Posterior vena cava (tissue), 2 donors: ENCODE data around the gene INO80E. TPM values are rescaled to one million over a fixed set of nuclear protein-coding genes. Genes with fewer than 3 reads are reported as not detected.

Experiments
- DNase-seq: peaks from one replicate; pipeline ENCODE4 v3.0.0-alpha.2; 2020; ENCODE audit warnings: low spot score
- intact Hi-C, 2 donors: fragments of 100-400 bp; cut with DNase I; formaldehyde crosslinking; loops; one replicate each; pipeline versions ENCODE4 v1.14.1 to v1.14.2; 2022 to 2023
- total RNA-seq, 2 donors: library from RNA; stranded (reverse); fragmentation: NEBNext Ultra II Directional; extraction: Animal tissue kit (Norgen Biotek cat#: 25700); gene quantifications; one replicate each; pipeline ENCODE4 v1.2.1, GENCODE V29; 2021
- donor health status: DM: yes; HTN: yes; CAD: no.
- donor health status: DM: yes; HTN: yes; CAD: no.

INO80E gene
- total RNA-seq, 2 donors from 2014 or later, result 42.2 to 46.0 TPM

DNA sequence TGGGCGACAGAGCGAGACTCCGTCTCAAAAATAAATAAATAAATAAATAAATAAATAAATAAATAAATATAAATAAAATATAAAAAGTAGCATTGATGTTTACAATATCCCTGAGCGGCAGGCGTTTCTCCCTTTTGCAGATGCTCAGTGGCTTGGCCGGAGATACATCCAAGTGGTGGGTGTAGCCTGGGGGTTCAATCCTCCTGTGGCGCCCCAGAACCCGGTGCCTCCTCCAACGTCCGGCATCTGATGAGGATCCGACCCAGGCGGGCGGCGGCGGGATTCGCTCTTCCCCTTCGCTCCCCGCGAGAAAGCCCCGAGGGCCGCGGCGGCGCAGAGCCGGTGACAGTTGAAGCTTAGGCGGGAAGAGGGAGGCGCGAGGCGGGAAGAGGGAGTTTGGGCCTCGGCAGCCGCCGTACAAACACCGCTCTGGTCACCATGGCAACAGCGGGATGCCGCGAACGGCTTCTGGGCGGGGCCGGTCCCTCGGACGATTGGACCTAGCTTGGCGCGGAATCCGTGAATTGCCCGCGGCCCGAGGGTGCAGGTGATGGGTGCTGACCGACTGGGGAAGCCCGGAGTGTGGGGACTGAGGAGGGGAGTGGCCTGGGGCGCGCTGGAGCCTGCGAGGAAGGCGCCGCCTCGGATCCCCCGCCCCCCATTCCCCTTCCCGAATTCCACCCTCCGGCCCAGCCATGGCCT, 56.8 kb downstream of the INO80E start:
- peak; percentile 99 for DNase-seq
- intact Hi-C loops, result no loop called here

DNA sequence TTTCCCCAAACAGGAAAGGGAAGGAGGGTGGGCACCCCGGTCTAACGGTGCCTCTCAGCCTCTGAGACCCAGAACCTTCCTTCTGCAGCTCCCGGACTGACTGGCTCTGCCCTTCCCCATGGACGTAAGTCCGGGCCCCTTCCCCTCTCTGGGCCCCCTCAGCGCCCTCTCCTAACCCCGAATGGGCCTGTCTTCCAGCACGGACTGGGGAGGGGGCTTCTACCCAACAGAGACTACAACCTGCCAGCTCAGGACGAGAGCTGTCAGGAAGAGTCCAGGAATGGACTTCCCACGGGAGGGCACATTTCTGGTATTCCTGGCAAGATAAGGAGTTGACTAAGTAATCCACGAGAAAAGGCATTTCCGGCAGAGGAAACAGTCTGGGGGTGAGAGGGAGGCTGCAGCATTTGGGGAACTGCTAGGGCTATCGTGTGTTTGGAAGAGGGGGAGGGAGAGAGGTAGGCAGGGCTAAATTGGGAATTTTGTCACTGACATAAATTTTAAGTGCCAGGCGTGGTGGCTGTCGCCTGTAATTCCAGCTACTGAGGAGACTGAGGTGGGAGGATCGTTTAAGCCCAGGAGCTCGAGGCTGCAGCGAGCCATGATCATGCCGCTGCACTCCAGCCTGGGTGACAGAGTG, 57.5 kb downstream of the INO80E start:
- intact Hi-C loops, result no loop called here
- no peak for DNase-seq

DNA sequence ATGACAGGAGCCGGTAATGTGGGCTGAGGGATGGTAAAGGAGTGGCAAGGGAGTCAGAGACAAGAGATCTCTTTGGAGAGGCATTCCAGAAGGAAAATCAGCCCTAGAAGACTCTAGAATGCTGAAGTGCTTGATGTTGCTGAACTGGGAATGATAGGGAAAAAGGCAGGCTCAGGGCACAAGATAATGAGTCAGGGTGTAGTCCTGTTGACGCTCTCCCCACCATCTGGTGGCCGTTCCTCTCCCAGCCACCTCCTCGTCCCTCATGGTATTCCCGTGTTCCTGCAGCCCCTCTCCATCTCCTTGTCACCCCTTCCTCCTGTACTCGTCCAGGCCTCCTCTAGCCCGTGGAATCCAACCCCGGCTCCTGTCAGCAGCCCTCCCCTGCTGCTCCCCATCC, 58.4 kb downstream of the INO80E start:
- DNase-seq, result no peak
- intact Hi-C loops, result no loop called here

DNA sequence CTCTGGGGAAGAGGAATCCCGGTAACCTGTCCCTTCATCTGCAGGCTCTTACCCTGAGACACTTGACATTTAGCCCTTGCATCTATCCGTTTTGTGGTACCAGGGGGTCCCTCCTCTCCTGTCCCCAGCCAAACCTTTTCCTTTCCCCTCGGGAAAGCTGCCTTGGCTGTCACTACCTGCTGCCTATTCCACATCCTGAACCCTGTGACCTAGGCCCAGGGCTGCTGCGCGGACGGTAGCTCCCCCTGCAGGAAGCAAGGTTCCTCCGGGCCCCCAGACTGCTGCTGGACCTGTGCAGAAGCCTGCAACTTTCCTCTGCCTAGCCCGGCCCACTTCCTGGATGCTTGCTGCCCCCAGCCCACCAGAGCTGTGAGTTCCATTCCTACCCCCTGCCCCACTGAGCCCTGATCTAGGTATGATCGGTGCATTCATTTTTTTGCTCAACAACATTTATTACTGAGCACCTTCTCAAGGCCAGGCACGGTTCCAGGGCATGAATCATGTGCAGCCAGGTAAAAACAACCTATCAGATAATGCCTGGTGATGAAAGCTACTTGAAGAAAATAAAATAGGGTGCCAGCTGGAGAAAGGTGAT, 59.0 kb downstream of the INO80E start:
- intact Hi-C loops, result no loop called here

More for the DNA sequence above, 59.0 kb downstream of the INO80E start:
- no peak for DNase-seq

Other genes starting within 250 kb of the INO80E start
- not detected for gene ZG16, start 218.0 kb upstream of the INO80E start, total RNA-seq
- gene KIF22, start 205.5 kb upstream of the INO80E start, total RNA-seq, result 10 to 100 TPM in 1 of 2 donors, 1 to 10 TPM in 1; 5.9 to 10.4 TPM
- gene MAZ, start 189.7 kb upstream of the INO80E start, total RNA-seq, result 100 to 1,000 TPM; 124 to 148 TPM
- 1 to 10 TPM; 5.0 to 5.4 TPM for gene PRRT2, start 184.0 kb upstream of the INO80E start, total RNA-seq
- 10 to 100 TPM; 10.5 to 12.7 TPM for gene PAGR1, start 180.1 kb upstream of the INO80E start, total RNA-seq
- 100 to 1,000 TPM; 146 to 154 TPM for gene MVP, start 175.8 kb upstream of the INO80E start, total RNA-seq
- gene CDIPT, start 133.0 kb upstream of the INO80E start, total RNA-seq, result 10 to 100 TPM; 54.6 to 75.6 TPM
- 1 to 10 TPM in 1 of 2 donors, under 1 TPM in 1; 0.86 to 1.2 TPM for gene SEZ6L2, start 96.7 kb upstream of the INO80E start, total RNA-seq
- under 1 TPM; 0.33 to 0.51 TPM for gene ASPHD1, start 95.8 kb upstream of the INO80E start, total RNA-seq
- 10 to 100 TPM; 13.1 to 16.1 TPM for gene KCTD13, start 70.0 kb upstream of the INO80E start, total RNA-seq
- 10 to 100 TPM; 58.4 to 80.9 TPM for gene TMEM219, start 34.2 kb upstream of the INO80E start, total RNA-seq
- gene TAOK2, start 22.4 kb upstream of the INO80E start, total RNA-seq, result 10 to 100 TPM; 35.0 to 35.7 TPM
- 10 to 100 TPM; 12.1 to 14.2 TPM for gene HIRIP3, start 624 bp upstream of the INO80E start, total RNA-seq
- gene DOC2A, start 14.8 kb downstream of the INO80E start, total RNA-seq, result under 1 TPM; 0.28 to 0.33 TPM
- not detected for gene C16orf92, start 27.0 kb downstream of the INO80E start, total RNA-seq
- gene TLCD3B, start 35.0 kb downstream of the INO80E start, total RNA-seq, result not detected
- 100 to 1,000 TPM; 937 to 987 TPM for gene ALDOA, start 69.5 kb downstream of the INO80E start, total RNA-seq
- 10 to 100 TPM; 40.0 to 46.9 TPM for gene PPP4C, start 79.8 kb downstream of the INO80E start, total RNA-seq
- gene TBX6, start 95.7 kb downstream of the INO80E start, total RNA-seq, result under 1 TPM; 0.46 to 0.57 TPM
- 10 to 100 TPM; 26.1 to 31.4 TPM for gene YPEL3, start 100.0 kb downstream of the INO80E start, total RNA-seq
- 1 to 10 TPM; 3.7 to 4.0 TPM for gene GDPD3, start 117.3 kb downstream of the INO80E start, total RNA-seq
- gene MAPK3, start 127.0 kb downstream of the INO80E start, total RNA-seq, result 10 to 100 TPM; 77.9 to 84.2 TPM
- 10 to 100 TPM; 38.1 to 49.8 TPM for gene CORO1A, start 187.4 kb downstream of the INO80E start, total RNA-seq
- 10 to 100 TPM; 58.8 to 60.0 TPM for gene BOLA2B, start 197.4 kb downstream of the INO80E start, total RNA-seq
- gene SLX1A, start 197.6 kb downstream of the INO80E start, total RNA-seq, result 10 to 100 TPM; 19.8 to 21.5 TPM
- gene SULT1A3, start 203.0 kb downstream of the INO80E start, total RNA-seq, result 10 to 100 TPM; 10.0 to 12.9 TPM